Adrenal gland (tissue), 5 donors: ENCODE measurements around the gene KLC4.

Experiments used
- POLR2A ChIP-seq, 2 donors: fragments of 450-650 bp; IDR thresholded peaks; one replicate each; pipeline ENCODE4 v1.6.1; 2017; ENCODE audit warnings: antibody characterized with exemption in 2 of 2, mild to moderate bottlenecking in 2 of 2, moderate library complexity in 1 of 2
- TF ChIP-seq, protein P1 (sequence below), 6 experiments: fragments of 450-650 bp in 4 of 6; fragments of 200-600 bp in 2 of 6; sonication (generic) in 1 of 6; IDR thresholded peaks; 1 replicate in 5 of 6; 2 replicates in 1 of 6; pipeline versions ENCODE4 v1.5.1 to v1.8.0; 2016 to 2021; ENCODE audit warnings: antibody characterized with exemption in 6 of 6, mild to moderate bottlenecking in 2 of 6, moderate library complexity in 1 of 6
- donor health status: DM: no; HTN: no; CAD: no.

DNA sequence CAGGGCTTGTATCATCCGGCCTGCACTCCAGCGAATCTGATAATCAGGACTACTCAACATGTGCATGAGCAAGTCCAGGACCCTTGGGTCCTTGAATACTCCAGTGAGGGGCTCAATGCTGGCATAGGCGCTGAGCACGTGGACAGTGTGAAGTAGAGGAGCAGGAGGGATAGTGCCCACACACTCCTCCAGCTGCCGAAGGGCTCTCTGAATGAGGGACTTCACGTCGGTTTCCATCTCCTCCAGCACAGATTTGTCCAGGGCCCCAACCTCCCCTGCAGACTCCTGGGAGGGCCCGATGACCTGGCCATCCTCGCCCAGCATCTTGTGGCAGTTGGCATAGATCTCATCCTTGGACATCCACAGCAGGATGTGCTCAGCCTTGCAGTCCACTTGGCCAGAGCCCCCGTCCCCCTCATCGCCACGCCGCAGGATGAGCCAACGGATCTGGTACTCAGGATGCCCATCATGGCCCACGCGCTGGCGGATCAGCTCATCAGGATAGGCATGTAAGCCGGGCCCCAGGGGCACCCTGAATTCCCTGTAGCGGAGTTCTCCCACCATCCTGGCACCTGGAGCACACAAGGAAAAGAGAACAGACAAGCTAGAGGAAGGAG, 7.1 kb upstream of the KLC4 start:
- TF ChIP-seq, protein P1, sequence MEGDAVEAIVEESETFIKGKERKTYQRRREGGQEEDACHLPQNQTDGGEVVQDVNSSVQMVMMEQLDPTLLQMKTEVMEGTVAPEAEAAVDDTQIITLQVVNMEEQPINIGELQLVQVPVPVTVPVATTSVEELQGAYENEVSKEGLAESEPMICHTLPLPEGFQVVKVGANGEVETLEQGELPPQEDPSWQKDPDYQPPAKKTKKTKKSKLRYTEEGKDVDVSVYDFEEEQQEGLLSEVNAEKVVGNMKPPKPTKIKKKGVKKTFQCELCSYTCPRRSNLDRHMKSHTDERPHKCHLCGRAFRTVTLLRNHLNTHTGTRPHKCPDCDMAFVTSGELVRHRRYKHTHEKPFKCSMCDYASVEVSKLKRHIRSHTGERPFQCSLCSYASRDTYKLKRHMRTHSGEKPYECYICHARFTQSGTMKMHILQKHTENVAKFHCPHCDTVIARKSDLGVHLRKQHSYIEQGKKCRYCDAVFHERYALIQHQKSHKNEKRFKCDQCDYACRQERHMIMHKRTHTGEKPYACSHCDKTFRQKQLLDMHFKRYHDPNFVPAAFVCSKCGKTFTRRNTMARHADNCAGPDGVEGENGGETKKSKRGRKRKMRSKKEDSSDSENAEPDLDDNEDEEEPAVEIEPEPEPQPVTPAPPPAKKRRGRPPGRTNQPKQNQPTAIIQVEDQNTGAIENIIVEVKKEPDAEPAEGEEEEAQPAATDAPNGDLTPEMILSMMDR (IDR thresholded peaks at IDR 0.05) = no peak
- peak in 1 of 2 donors; percentile 7 for TF ChIP-seq POLR2A (IDR thresholded peaks at IDR 0.05)
